Panc1 (cell line): Measurements from ENCODE around the gene ARL10. TPM values are rescaled to one million over a fixed set of nuclear protein-coding genes. Genes with fewer than 3 reads are reported as not detected.

ENCODE experiments used
- ATAC-seq: fragments of 200-7000 bp; cut with Tn5 transposase; 2 replicates; pipeline ENCODE4 v1.9.1; 2020; ENCODE audit warnings: mild to moderate bottlenecking, moderate library complexity
- BruUV-seq: library from RNA; stranded (reverse); fragments of 400-500 nt; replicated peaks from 2 replicates; lab custom pipeline; 2021; lab: Mats Ljungman, UMichigan
- CTCF ChIA-PET: fragments of 300-600 bp; sonication (Branson Sonifier 250); formaldehyde crosslinking; loops from one replicate; lab custom pipeline; 2022; ENCODE audit warnings: antibody characterized with exemption; lab: Charles Lee
- POLR2A ChIA-PET: fragments of 300-600 bp; sonication (Branson Sonifier 250); formaldehyde crosslinking; loops from one replicate; lab custom pipeline; 2022; ENCODE audit warnings: antibody characterized with exemption; lab: Charles Lee
- DNase-seq: peaks from one replicate; pipeline ENCODE4 v3.0.0-alpha.2; 2010; ENCODE audit warnings: low read depth, low spot score
- H3K27ac ChIP-seq: 2 replicates; pipeline ENCODE4 v1.5.1; 2011; ENCODE audit warnings: mild to moderate bottlenecking, low read length, inconsistent platforms
- H3K27me3 ChIP-seq: fragments of 200-500 bp; sonication (Bioruptor generic); 2 replicates; pipeline ENCODE4 v1.6.0; 2014; ENCODE audit warnings: low read length, inconsistent platforms; ENCODE audit not compliant: control insufficient read depth, insufficient read depth
- H3K36me3 ChIP-seq: fragments of 200-500 bp; sonication (Bioruptor generic); 2 replicates; pipeline ENCODE4 v1.5.1; 2014; ENCODE audit warnings: inconsistent platforms, mild to moderate bottlenecking, low read length, moderate library complexity; ENCODE audit not compliant: control insufficient read depth, insufficient read depth
- H3K4me1 ChIP-seq: 2 replicates; pipeline ENCODE4 v1.5.1; 2011; ENCODE audit warnings: inconsistent platforms, mild to moderate bottlenecking, low read length, moderate library complexity; ENCODE audit not compliant: control insufficient read depth, insufficient read depth
- H3K4me3 ChIP-seq, 2 experiments: 2 replicates each; pipeline ENCODE4 v1.5.1; 2011 to 2012; ENCODE audit warnings: low read depth in 2 of 2, low read length in 2 of 2, mild to moderate bottlenecking in 2 of 2, inconsistent platforms in 1 of 2, moderate library complexity in 1 of 2
- H3K9me3 ChIP-seq: fragments of 200-500 bp; sonication (Bioruptor generic); 2 replicates; pipeline ENCODE4 v1.5.1; 2014; ENCODE audit warnings: low read depth, mild to moderate bottlenecking, inconsistent platforms, low read length, moderate library complexity; ENCODE audit not compliant: control insufficient read depth, insufficient read depth
- CTCF ChIP-seq: fragments of 450-650 bp; IDR thresholded peaks from 2 replicates; pipeline ENCODE4 v1.5.1; 2017; ENCODE audit warnings: mild to moderate bottlenecking
- POLR2AphosphoS5 ChIP-seq: IDR thresholded peaks from 2 replicates; pipeline ENCODE4 v1.6.1; 2012; ENCODE audit warnings: mild to moderate bottlenecking, low read depth, low read length, moderate library complexity
- REST ChIP-seq, 2 experiments: IDR thresholded peaks; 2 replicates each; pipeline ENCODE4 v1.6.1; 2011 to 2012; ENCODE audit warnings: low read depth in 2 of 2, control low read depth in 1 of 2, low read length in 1 of 2, mild to moderate bottlenecking in 1 of 2, moderate library complexity in 1 of 2; ENCODE audit not compliant: insufficient read depth in 1 of 2
- SIN3A ChIP-seq: IDR thresholded peaks from 2 replicates; pipeline ENCODE4 v1.6.1; 2012; ENCODE audit warnings: low read depth, mild to moderate bottlenecking, low read length, moderate library complexity, borderline replicate concordance; ENCODE audit not compliant: insufficient read depth
- TCF7L2 ChIP-seq: IDR thresholded peaks from 2 replicates; pipeline ENCODE4 v1.6.1; 2011; ENCODE audit warnings: mild to moderate bottlenecking, low read depth, low read length, inconsistent platforms
- in situ Hi-C: cut with HindIII; loops from 2 replicates; pipeline ENCODE4 v1.10.0; 2016; ENCODE audit warnings: low sequenced_read_pairs, low pct_unique_long_range_greater_than_20kb
- intact Hi-C: fragments of 100-400 bp; cut with micrococcal nuclease; formaldehyde crosslinking; loops from one replicate; pipeline ENCODE4 v1.10.0; 2022; ENCODE audit not compliant: unreplicated experiment
- total RNA-seq: library from RNA; stranded (reverse); gene quantifications from one replicate; pipeline ENCODE4 v1.2.1, GENCODE V29; 2021; ENCODE audit not compliant: unreplicated experiment

ARL10 gene
- total RNA-seq, 1 experiment from 2014 or later = 2.0 TPM

GRCh38 chr5:176425791-176426190, 60.5 kb downstream of the ARL10 start:
- in situ Hi-C loops = no loop called here

GRCh38 chr5:176426876-176427275, 61.6 kb downstream of the ARL10 start:
- BruUV-seq = no TSS peak
- no peak overlapping the region for H3K27ac ChIP-seq
- CTCF ChIA-PET = no interaction called here

More at GRCh38 chr5:176425791-176426190, 60.5 kb downstream of the ARL10 start:
- TF ChIP-seq POLR2AphosphoS5 (no peak), SIN3A (no peak), REST (IDR thresholded peaks at IDR 0.05; ENCODE audit: insufficient read depth in 1 of 2, low read depth in 2 of 2, low read length in 1 of 2) (no peak), CTCF (no peak), TCF7L2 (no peak)
- Histone ChIP-seq H3K27me3 (no peaks in the 10 kb centered on the region), H3K36me3 (no peaks in the 10 kb centered on the region), H3K27ac (no peak overlapping the region), H3K4me1 (peaks cover 10% of the 10 kb centered on the region), H3K4me3 (no peak overlapping the region), H3K9me3 (no peaks in the 10 kb centered on the region)
- no peak for DNase-seq
- no TSS peak for BruUV-seq
- POLR2A ChIA-PET = no interaction called here
- intact Hi-C loops = no loop called here
- CTCF ChIA-PET = no interaction called here
- no peak for ATAC-seq

More at GRCh38 chr5:176426876-176427275, 61.6 kb downstream of the ARL10 start:
- DNase-seq (no peak), ATAC-seq (no peak)
- in situ Hi-C loops = no loop called here
- TF ChIP-seq POLR2AphosphoS5 (no peak), REST (IDR thresholded peaks at IDR 0.05; ENCODE audit: insufficient read depth in 1 of 2, low read depth in 2 of 2, low read length in 1 of 2) (no peak), CTCF (no peak), SIN3A (no peak), TCF7L2 (no peak)
- POLR2A ChIA-PET = no interaction called here
- Histone ChIP-seq H3K36me3 (no peaks in the 10 kb centered on the region), H3K9me3 (no peaks in the 10 kb centered on the region), H3K27me3 (no peaks in the 10 kb centered on the region), H3K4me3 (no peak overlapping the region), H3K4me1 (peaks cover 10% of the 10 kb centered on the region)
- intact Hi-C loops = no loop called here
